ENCODE measurements around the gene PHC2. TPM values are rescaled to one million over a fixed set of nuclear protein-coding genes. Genes with fewer than 3 reads are reported as not detected.

Gene PHC2
- polyA plus RNA-seq, 3 donors: 103 to 125 (median 117) TPM

GRCh38 chr1:33353531-33353930 is 77.4 kb downstream of the PHC2 start:
- no peak for DNase-seq

DNA sequence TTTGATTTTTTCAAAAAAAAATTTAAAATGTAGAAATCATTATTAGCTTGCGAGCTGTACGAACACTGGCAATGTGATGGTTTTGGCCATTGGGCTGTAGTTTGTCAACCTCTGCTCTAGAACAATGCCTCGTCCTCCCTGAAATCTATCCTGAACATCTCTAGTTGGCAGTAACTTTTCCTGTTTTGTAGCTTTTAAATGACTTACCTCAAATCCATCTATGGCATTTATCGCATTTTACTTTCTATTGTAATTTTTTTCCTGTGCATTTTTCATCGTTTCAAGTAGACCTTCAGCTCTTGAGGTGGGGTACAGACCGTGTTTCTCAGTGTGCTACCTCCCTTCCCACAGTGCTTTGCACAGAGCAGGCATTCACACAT is 79.6 kb downstream of the PHC2 start:
- no peak for DNase-seq

DNA sequence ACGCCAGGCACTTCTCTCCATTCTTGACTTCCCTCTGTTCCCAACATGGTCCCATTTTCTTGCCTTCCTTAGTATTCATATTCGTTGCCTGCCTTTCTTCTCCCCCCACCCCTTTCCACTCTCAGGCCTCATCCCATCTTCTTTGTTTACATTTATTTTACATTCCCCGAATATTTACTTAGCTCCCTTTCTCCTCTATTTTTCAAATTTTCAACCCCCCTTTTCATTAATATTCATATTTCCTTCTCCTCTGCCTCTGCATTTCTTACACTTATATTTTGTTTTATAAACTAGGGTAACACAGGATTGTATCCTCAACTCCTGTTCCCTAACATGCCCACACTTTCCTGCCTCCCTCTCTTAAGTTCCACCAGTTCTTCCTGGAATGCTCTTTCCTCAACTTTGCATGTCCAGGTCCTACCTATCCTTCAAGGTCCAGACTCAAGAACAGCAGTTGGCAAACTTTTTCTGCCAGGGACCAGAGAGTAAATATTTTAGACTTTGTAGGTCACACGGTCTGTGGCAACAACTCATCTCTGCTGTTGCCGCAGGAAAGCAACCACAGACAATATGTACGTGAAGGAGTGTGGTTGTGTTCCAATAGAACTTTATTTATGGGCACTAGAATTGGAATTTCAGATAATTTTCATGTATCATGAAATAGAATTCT is 80.1 kb downstream of the PHC2 start:
- no peak for DNase-seq

DNA sequence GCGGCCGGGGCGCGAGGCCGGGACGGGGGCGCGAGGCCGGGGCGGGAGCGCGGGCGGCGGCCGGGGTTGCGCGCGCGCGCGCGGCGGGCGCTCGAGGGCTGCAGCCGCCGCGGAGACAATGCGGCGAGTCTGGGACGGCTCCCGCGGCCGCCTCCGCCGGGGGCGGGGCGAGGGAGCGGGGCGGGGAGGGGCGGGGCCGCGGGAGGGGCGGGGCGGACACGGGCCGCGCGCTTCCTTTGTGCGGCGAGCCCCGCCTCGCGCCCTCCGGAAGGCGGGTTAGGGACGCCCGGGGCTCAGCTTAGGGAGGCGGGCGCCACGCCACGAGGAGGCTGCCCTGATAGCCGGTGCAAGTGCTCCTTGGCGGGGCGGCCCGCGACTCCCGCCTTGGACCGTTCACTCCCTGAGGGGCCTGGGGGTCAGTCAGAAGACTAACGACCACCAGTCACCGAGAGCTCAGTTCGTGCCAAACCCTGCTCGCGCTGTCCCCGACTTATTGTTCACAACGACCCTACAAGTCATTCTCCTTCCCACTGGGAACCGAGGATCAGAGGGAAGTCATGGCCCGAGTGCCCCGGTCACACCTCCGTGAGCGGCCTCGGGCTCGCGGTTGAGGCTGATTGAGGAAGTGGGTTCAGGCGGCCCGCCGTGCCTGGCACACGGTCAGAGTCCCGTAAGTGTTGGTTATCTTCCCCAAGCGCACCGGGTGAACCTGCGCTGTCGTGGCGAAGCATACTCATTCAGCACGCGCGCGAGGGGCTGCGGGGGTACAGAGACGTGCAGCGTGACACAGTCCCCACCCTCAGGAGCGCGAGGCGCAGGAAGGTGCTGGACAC is 80.9 kb downstream of the PHC2 start:
- DNase-seq: peak; percentile 85

GRCh38 chr1:33349081-33349759 is 81.7 kb downstream of the PHC2 start:
- DNase-seq: peak; percentile 39

- DNase-seq: no peak
Measured at GRCh38 chr1:33348676-33349080, 82.2 kb downstream of the PHC2 start.

DNA sequence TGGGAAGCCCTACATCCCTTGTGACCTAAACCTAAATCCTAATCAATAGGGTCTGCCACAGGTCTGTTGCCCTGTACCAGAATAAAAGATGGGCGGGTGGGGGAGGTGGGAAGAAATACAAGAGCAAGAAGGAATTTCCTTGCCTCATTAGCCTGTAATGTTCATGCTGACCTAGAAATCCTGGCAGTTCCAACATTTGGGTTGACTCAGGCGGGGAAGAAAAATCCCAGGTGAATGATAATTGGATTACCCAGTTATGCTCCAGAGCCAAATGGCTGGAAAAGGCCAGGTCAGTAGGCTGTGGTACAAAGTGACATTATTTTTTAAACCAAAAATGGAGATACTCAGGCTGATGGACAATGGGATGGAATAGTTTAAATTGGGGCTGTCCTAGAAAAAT is 82.7 kb downstream of the PHC2 start:
- DNase-seq: no peak

DNA sequence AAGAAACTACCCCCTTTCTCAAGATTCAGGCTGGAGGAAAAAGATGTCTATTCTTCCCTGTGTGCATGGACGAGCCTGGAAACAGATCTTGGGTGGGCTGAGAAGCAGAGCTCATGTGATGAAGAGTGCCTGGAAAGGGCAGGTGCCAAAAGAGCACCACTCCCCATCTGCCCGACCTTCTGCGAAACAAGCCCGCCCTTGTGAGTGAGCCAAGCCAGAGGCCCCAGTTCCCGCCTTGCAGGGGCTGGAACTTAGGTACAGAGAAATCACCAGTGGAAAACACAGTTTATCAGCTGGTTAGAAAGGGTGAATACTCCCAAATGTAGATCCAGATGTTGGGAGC is 83.3 kb downstream of the PHC2 start:
- DNase-seq: no peak

DNA sequence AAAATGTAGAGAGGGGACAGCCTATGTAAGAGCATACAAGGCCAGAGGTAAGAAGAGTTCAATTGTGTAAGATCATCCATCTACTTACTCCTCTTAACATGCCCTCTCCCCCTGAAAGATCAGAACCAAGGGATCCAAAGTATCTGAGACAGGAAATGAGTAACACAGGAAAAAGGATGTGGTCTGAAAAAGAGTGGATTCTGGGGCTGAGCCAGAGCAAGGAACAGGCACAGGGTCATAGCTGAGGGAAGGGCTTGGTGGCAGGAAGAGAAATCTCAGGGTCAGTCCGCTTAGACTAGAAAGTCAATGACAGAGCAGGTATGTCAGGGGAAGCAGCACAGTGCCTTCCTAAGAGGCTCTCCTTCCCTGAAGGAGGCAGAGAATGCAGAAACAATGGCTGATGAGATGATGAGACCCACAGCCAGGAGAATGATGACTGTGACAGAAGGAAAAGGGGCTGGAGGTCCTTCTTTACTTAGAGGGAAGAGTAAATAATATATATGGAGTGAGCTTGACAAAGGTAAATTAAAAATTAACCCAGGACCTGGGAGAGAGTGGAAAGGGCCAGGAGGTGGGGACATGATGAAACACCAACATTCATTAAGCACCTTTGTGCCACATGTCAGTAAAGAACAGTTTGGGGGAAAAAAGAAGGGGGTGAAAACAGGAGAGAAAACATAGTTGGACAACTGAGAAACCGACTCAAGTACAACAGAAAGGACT is 83.8 kb downstream of the PHC2 start:
- DNase-seq: no peak

- no peak for DNase-seq
Measured at GRCh38 chr1:33346533-33346926, 84.4 kb downstream of the PHC2 start.

DNA sequence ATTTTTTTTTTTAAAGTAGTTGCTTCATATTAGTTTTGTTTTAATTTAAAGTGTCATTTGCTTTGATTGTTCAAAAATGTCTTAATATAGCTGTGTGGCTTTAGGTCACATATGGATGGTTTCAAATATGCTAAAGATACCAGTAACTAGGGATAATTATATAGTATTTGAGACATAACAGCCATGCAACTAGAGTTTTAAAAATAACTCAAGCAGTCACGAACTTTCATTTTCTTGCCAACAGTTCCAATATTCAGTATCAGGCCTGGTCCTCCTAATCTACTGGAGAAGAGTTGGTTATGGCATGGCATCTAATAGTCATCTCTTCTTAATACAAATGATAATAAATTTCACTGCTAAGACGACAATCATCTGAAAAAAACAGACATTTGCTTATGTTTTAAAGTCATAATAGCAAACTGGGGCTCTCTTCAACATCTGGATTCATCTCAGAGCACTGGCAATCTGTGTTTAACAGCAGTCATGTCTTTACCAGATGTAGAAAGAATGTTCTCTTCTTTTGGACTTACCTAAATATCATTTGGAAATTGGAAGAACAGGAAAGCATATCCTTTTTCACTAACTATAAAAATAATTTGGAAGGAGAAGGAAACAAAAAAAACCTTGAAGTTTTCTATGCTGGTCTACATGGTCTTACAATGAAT is 85.9 kb downstream of the PHC2 start:
- DNase-seq: no peak

- DNase-seq: no peak
Measured at GRCh38 chr1:33343539-33343938, 87.4 kb downstream of the PHC2 start.

DNA sequence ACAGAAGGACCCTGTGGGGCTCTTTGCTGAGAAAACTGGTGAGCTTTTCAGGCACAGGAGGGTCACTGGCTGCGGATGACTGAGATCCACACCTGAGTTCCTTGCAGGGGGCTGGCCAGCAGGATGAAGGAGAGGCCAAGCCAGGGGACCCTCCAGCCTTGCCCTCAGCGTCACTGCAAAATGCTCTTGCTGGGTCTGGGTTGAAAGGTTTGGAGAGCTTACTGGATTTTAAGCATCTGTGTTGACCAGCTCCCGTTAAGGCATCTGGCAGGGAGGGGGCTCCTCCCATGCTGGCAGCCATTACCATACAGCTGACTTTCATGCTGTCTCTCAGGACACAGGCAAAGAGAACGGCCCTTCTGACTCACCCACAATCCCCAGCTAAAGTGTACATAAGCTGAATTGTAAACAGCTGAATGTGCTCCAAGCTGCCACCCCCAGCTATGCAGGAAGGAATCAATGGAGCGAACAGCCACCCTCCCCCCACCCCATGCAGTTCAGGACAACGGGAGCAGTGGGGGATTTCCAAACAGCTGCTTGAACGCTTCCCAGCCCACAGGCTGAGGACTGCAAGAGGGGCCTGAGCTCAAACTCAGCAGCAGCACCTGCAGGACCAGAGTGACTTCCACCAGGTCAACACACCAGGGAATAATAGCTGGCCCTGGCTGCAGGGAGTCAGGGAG is 88.7 kb downstream of the PHC2 start:
- peak; percentile 85 for DNase-seq

DNA sequence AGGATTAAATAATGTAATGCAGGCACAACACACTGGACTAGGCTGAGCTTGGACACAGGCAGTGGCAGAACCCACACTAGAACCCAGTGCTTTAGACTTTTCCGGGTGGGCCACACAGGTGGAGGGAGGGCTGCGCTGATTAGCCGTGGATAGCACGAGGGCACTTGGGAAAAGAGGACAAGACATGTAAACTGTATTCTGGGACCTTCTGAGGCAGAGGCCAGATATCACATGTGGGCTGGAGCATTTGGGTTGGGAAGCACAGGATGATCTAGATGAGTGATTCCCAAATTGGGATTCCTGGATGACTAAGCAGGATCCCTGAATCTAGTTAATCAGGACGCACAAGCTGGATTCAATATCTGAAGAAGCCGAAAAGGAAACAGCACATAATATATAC is 89.7 kb downstream of the PHC2 start:
- no peak for DNase-seq

DNA sequence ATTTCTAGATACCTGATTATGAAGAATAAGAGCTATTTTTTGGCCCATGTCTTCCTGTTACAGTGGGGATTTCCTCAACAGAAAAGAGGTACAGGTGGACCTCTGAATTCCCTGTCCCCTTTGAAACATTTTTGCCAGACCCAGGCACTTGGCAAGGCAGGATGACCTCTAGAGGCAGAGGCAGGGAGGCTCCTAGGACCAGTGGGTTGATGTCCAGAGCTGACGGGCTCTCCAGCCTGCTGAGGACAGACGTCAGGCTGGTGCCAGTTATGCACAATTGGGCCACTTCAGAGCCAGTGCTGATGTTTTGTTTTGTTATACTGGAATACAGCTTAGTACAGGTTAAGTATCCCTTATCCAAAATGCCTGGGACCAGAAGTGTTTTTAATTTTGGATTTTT is 91.5 kb downstream of the PHC2 start:
- DNase-seq: no peak

- no peak for DNase-seq
Measured at GRCh38 chr1:33338440-33339211, 92.3 kb downstream of the PHC2 start.

DNA sequence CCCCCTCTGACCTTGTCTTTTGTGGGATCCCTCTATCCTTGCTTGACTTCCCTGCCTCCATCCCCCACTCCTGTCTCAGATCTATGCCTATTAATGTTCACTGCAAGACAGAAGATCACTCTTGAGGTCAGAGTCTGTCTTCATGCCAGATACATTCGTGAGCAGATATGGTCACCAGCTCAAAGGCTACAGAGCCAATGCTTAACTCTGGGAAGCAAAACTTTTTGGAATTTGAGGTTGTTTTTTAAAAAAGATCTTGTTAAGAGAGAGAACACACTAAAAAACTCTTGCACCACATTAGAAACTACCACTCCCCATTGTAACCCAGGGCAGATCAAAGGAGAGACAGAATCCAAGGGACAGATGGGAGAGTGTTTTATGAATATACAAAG is 92.9 kb downstream of the PHC2 start:
- no peak for DNase-seq

- no peak for DNase-seq
Measured at GRCh38 chr1:33337441-33337840, 93.5 kb downstream of the PHC2 start.

DNA sequence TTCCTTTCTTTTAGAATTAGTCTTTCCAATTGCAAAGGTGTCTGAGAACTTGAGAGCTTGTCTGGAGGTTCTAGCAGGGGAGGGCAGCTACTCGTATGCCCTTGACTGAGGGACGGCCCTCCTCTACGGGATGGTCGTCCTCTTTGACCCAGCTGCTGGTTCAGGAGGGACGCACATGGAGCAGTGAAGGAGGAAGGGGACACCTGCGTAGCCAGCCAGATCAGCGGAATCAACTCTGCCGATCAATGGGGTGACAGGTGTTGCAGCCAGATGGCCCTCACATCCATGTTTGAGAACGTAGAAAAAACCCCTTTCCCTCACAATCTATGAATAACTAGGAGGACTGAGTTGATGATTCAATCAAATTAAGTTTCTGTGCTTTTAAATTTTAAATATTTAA is 94.3 kb downstream of the PHC2 start:
- DNase-seq: no peak

GRCh38 chr1:33335020-33335419 is 95.9 kb downstream of the PHC2 start:
- DNase-seq: no peak
